HG03159 (cell line): Measurements from ENCODE around the gene USP9X.
"Not testable (repeated sequence)": the region's sequence is repeated elsewhere in the genome, so short reads cannot be mapped to it uniquely, and the experiment has no call there.

Source experiments
- ATAC-seq: cut with Tn5 transposase; IDR thresholded peaks from one replicate; pipeline ENCODE4 v1.9.1; 2021; ENCODE audit warnings: mild to moderate bottlenecking, moderate library complexity; ENCODE audit not compliant: unreplicated experiment

USP9X gene

GRCh38 chrX:41084893-41085511 lies at the start of gene USP9X:
Gene USP9X (plus strand): TSS chrX:41085445. CDS start chrX:41123629, 38,184 bp downstream.
- ATAC-seq, result peak; percentile 57

GRCh38 chrX:41035582-41035981 lies 49.7 kb upstream of the USP9X start:
- ATAC-seq, result no peak

- no peak for ATAC-seq
These were observed 48.4 kb upstream of the USP9X start for GRCh38 chrX:41036668-41037326.

GRCh38 chrX:41043196-41043595 lies 42.0 kb upstream of the USP9X start:
- ATAC-seq, result no peak

- ATAC-seq, result no peak
These were observed 41.4 kb upstream of the USP9X start for GRCh38 chrX:41043674-41044345.

- ATAC-seq, result no peak
These were observed 39.2 kb upstream of the USP9X start for GRCh38 chrX:41045960-41046567.

GRCh38 chrX:41047878-41048534 lies 37.2 kb upstream of the USP9X start:
- no peak for ATAC-seq

GRCh38 chrX:41050359-41050758 lies 34.9 kb upstream of the USP9X start:
- ATAC-seq, result no peak

- no peak for ATAC-seq
These were observed 34.0 kb upstream of the USP9X start for GRCh38 chrX:41051288-41051687.

- no peak for ATAC-seq
These were observed 29.5 kb upstream of the USP9X start for GRCh38 chrX:41055740-41056139.

GRCh38 chrX:41063276-41063675 lies 22.0 kb upstream of the USP9X start:
- not testable (repeated sequence) for ATAC-seq

- no peak for ATAC-seq
These were observed 21.2 kb upstream of the USP9X start for GRCh38 chrX:41064018-41064417.

GRCh38 chrX:41066391-41066790 lies 18.9 kb upstream of the USP9X start:
- no peak for ATAC-seq

- ATAC-seq, result no peak
These were observed 18.3 kb upstream of the USP9X start for GRCh38 chrX:41066969-41067368.

GRCh38 chrX:41067721-41068120 lies 17.5 kb upstream of the USP9X start:
- ATAC-seq, result no peak

GRCh38 chrX:41076742-41077141 lies 8.5 kb upstream of the USP9X start:
- no peak for ATAC-seq

GRCh38 chrX:41081821-41082220 lies 3.4 kb upstream of the USP9X start:
- no peak for ATAC-seq

GRCh38 chrX:41082783-41083182 lies 2.5 kb upstream of the USP9X start:
- no peak for ATAC-seq

GRCh38 chrX:41084044-41084892 lies 977 bp upstream of the USP9X start:
- peak; percentile 63 for ATAC-seq

- ATAC-seq, result peak; percentile 25
These were observed 250 bp downstream of the USP9X start for GRCh38 chrX:41085512-41085877.
